ENCODE measurements around the gene UGT1A8.
"Not testable (repeated sequence)": the region's sequence is repeated elsewhere in the genome, so short reads cannot be mapped to it uniquely, and the experiment has no call there.

The UGT1A8 gene

GRCh38 chr2:233617476-233617875, at the start of gene UGT1A8:
Gene UGT1A8 (plus strand): TSS chr2:233617633. CDS start chr2:233617708, 75 bp downstream.
- not testable (repeated sequence) for DNase-seq (ENCODE audit: low spot score)

GRCh38 chr2:233571001-233571400, 46.4 kb upstream of the UGT1A8 start:
- no peak for DNase-seq (ENCODE audit: low spot score)

- no peak for DNase-seq (ENCODE audit: low spot score)
Observed at GRCh38 chr2:233571462-233571861, 46.0 kb upstream of the UGT1A8 start.

GRCh38 chr2:233572468-233572867, 45.0 kb upstream of the UGT1A8 start:
- no peak for DNase-seq (ENCODE audit: low spot score)

GRCh38 chr2:233577341-233577740, 40.1 kb upstream of the UGT1A8 start:
- DNase-seq (ENCODE audit: low spot score) = not testable (repeated sequence)

- not testable (repeated sequence) for DNase-seq (ENCODE audit: low spot score)
Observed at GRCh38 chr2:233583217-233583965, 34.0 kb upstream of the UGT1A8 start.

- DNase-seq (ENCODE audit: low spot score) = no peak
Observed at GRCh38 chr2:233584210-233584609, 33.2 kb upstream of the UGT1A8 start.

- no peak for DNase-seq (ENCODE audit: low spot score)
Observed at GRCh38 chr2:233588400-233588799, 29.0 kb upstream of the UGT1A8 start.

- DNase-seq (ENCODE audit: low spot score) = not testable (repeated sequence)
Observed at GRCh38 chr2:233592706-233593105, 24.7 kb upstream of the UGT1A8 start.

- DNase-seq (ENCODE audit: low spot score) = no peak
Observed at GRCh38 chr2:233593201-233593600, 24.2 kb upstream of the UGT1A8 start.

- DNase-seq (ENCODE audit: low spot score) = no peak
Observed at GRCh38 chr2:233597522-233597921, 19.9 kb upstream of the UGT1A8 start.

GRCh38 chr2:233598952-233599351, 18.5 kb upstream of the UGT1A8 start:
- DNase-seq (ENCODE audit: low spot score) = no peak

- DNase-seq (ENCODE audit: low spot score) = no peak
Observed at GRCh38 chr2:233600386-233600785, 17.0 kb upstream of the UGT1A8 start.

GRCh38 chr2:233602076-233602475, 15.4 kb upstream of the UGT1A8 start:
- no peak for DNase-seq (ENCODE audit: low spot score)

GRCh38 chr2:233603520-233603919, 13.9 kb upstream of the UGT1A8 start:
- DNase-seq (ENCODE audit: low spot score) = no peak

GRCh38 chr2:233604826-233605225, 12.6 kb upstream of the UGT1A8 start:
- DNase-seq (ENCODE audit: low spot score) = no peak

GRCh38 chr2:233605680-233606079, 11.8 kb upstream of the UGT1A8 start:
- DNase-seq (ENCODE audit: low spot score) = no peak

GRCh38 chr2:233611284-233611683, 6.1 kb upstream of the UGT1A8 start:
- no peak for DNase-seq (ENCODE audit: low spot score)

- no peak for DNase-seq (ENCODE audit: low spot score)
Observed at GRCh38 chr2:233620204-233620603, 2.8 kb downstream of the UGT1A8 start.

GRCh38 chr2:233621863-233622262, 4.4 kb downstream of the UGT1A8 start:
- DNase-seq (ENCODE audit: low spot score) = not testable (repeated sequence)

- DNase-seq (ENCODE audit: low spot score) = no peak
Observed at GRCh38 chr2:233627331-233628025, 10.0 kb downstream of the UGT1A8 start.

GRCh38 chr2:233636306-233636705, 18.9 kb downstream of the UGT1A8 start, which contains the start of gene UGT1A10:
Gene UGT1A10 (plus strand): TSS chr2:233636448. CDS start chr2:233636523, 75 bp downstream.
- not testable (repeated sequence) for DNase-seq (ENCODE audit: low spot score)

- no peak for DNase-seq (ENCODE audit: low spot score)
Observed at GRCh38 chr2:233638836-233639235, 21.4 kb downstream of the UGT1A8 start.

Data from ecto neural progenitor cell (in vitro differentiated cells).